BLaER1 (cell line): ENCODE data around the gene TOX3.

ENCODE experiments used
- H3K27ac ChIP-seq: shearing (Covaris generic); formaldehyde crosslinking; 2 replicates; pipeline ENCODE4 v1.8.1; 2022
- H3K27me3 ChIP-seq: shearing (Covaris generic); formaldehyde crosslinking; 2 replicates; pipeline ENCODE4 v1.8.1; 2022
- H3K36me3 ChIP-seq: shearing (Covaris generic); formaldehyde crosslinking; 2 replicates; pipeline ENCODE4 v1.8.1; 2022
- H3K4me1 ChIP-seq: shearing (Covaris generic); formaldehyde crosslinking; 2 replicates; pipeline ENCODE4 v1.8.1; 2022
- H3K4me2 ChIP-seq: shearing (Covaris generic); formaldehyde crosslinking; 2 replicates; pipeline ENCODE4 v1.8.1; 2022
- H3K4me3 ChIP-seq: shearing (Covaris generic); formaldehyde crosslinking; 2 replicates; pipeline ENCODE4 v1.8.1; 2022
- H3K9ac ChIP-seq: shearing (Covaris generic); formaldehyde crosslinking; 2 replicates; pipeline ENCODE4 v1.8.1; 2022
- H3K9me3 ChIP-seq: shearing (Covaris generic); formaldehyde crosslinking; 2 replicates; pipeline ENCODE4 v1.8.1; 2022
- H4K20me1 ChIP-seq: shearing (Covaris generic); formaldehyde crosslinking; 2 replicates; pipeline ENCODE4 v1.8.1; 2022
- Cebpa-rat ChIP-seq: shearing (Covaris generic); IDR thresholded peaks from 2 replicates; pipeline ENCODE4 v1.8.1; 2022

Gene TOX3

GRCh38 chr16:52416888-52417287 is 130.1 kb downstream of the TOX3 start:
- H3K9me3 ChIP-seq = no peaks in the 10 kb centered on the region
- H4K20me1 ChIP-seq = no peaks in the 10 kb centered on the region
- no peak for TF ChIP-seq Cebpa-rat
- H3K4me3 ChIP-seq = no peak overlapping the region
- no peak overlapping the region for H3K9ac ChIP-seq
- no peaks in the 10 kb centered on the region for H3K36me3 ChIP-seq
- no peak overlapping the region for H3K4me2 ChIP-seq
- no peaks in the 10 kb centered on the region for H3K4me1 ChIP-seq
- H3K27ac ChIP-seq = no peak overlapping the region
- H3K27me3 ChIP-seq = no peaks in the 10 kb centered on the region

GRCh38 chr16:52411011-52411410 is 135.9 kb downstream of the TOX3 start:
- no peaks in the 10 kb centered on the region for H3K9me3 ChIP-seq
- no peak for TF ChIP-seq Cebpa-rat
- H3K4me2 ChIP-seq = no peak overlapping the region
- no peaks in the 10 kb centered on the region for H3K4me1 ChIP-seq
- H3K9ac ChIP-seq = no peak overlapping the region
- no peaks in the 10 kb centered on the region for H3K36me3 ChIP-seq
- no peak overlapping the region for H3K4me3 ChIP-seq
- no peaks in the 10 kb centered on the region for H3K27me3 ChIP-seq
- H4K20me1 ChIP-seq = no peaks in the 10 kb centered on the region
- H3K27ac ChIP-seq = no peak overlapping the region

- no peaks in the 10 kb centered on the region for H3K9me3 ChIP-seq
- no peak overlapping the region for H3K4me3 ChIP-seq
- no peaks in the 10 kb centered on the region for H4K20me1 ChIP-seq
- H3K4me1 ChIP-seq = no peaks in the 10 kb centered on the region
- H3K36me3 ChIP-seq = no peaks in the 10 kb centered on the region
- H3K9ac ChIP-seq = no peak overlapping the region
- H3K27ac ChIP-seq = no peak overlapping the region
- TF ChIP-seq Cebpa-rat = no peak
- H3K4me2 ChIP-seq = no peak overlapping the region
- no peaks in the 10 kb centered on the region for H3K27me3 ChIP-seq
Measured at GRCh38 chr16:52408191-52408845, 138.6 kb downstream of the TOX3 start.

GRCh38 chr16:52407778-52408177 is 139.2 kb downstream of the TOX3 start:
- H3K4me2 ChIP-seq = no peak overlapping the region
- H3K4me1 ChIP-seq = no peaks in the 10 kb centered on the region
- no peak for TF ChIP-seq Cebpa-rat
- H3K36me3 ChIP-seq = no peaks in the 10 kb centered on the region
- H3K9me3 ChIP-seq = no peaks in the 10 kb centered on the region
- H3K4me3 ChIP-seq = no peak overlapping the region
- no peaks in the 10 kb centered on the region for H3K27me3 ChIP-seq
- no peak overlapping the region for H3K9ac ChIP-seq
- H4K20me1 ChIP-seq = no peaks in the 10 kb centered on the region
- H3K27ac ChIP-seq = no peak overlapping the region

- no peak overlapping the region for H3K9ac ChIP-seq
- H3K36me3 ChIP-seq = no peaks in the 10 kb centered on the region
- H3K4me2 ChIP-seq = no peak overlapping the region
- H3K27me3 ChIP-seq = no peaks in the 10 kb centered on the region
- TF ChIP-seq Cebpa-rat = no peak
- no peak overlapping the region for H3K27ac ChIP-seq
- no peaks in the 10 kb centered on the region for H3K4me1 ChIP-seq
- no peaks in the 10 kb centered on the region for H3K9me3 ChIP-seq
- no peak overlapping the region for H3K4me3 ChIP-seq
- H4K20me1 ChIP-seq = no peaks in the 10 kb centered on the region
Measured at GRCh38 chr16:52405441-52405840, 141.5 kb downstream of the TOX3 start.

GRCh38 chr16:52404546-52404945 is 142.4 kb downstream of the TOX3 start:
- Histone ChIP-seq H3K36me3 (no peaks in the 10 kb centered on the region), H3K27ac (no peak overlapping the region), H3K4me1 (no peaks in the 10 kb centered on the region), H3K4me2 (no peak overlapping the region), H4K20me1 (no peaks in the 10 kb centered on the region), H3K27me3 (no peaks in the 10 kb centered on the region), H3K4me3 (no peak overlapping the region), H3K9me3 (no peaks in the 10 kb centered on the region), H3K9ac (no peak overlapping the region)
- TF ChIP-seq Cebpa-rat = no peak

GRCh38 chr16:52399116-52399515 is 147.8 kb downstream of the TOX3 start:
- Histone ChIP-seq H3K4me3 (no peak overlapping the region), H3K9me3 (no peaks in the 10 kb centered on the region), H3K27ac (no peak overlapping the region), H3K9ac (no peak overlapping the region), H3K27me3 (no peaks in the 10 kb centered on the region), H4K20me1 (no peaks in the 10 kb centered on the region), H3K4me1 (no peaks in the 10 kb centered on the region), H3K4me2 (no peak overlapping the region), H3K36me3 (no peaks in the 10 kb centered on the region)
- TF ChIP-seq Cebpa-rat = no peak

GRCh38 chr16:52398491-52398960 is 148.4 kb downstream of the TOX3 start:
- H3K4me3 ChIP-seq = no peak overlapping the region
- no peak overlapping the region for H3K27ac ChIP-seq
- H3K4me2 ChIP-seq = no peak overlapping the region
- no peaks in the 10 kb centered on the region for H3K36me3 ChIP-seq
- no peaks in the 10 kb centered on the region for H4K20me1 ChIP-seq
- no peaks in the 10 kb centered on the region for H3K9me3 ChIP-seq
- H3K27me3 ChIP-seq = no peaks in the 10 kb centered on the region
- TF ChIP-seq Cebpa-rat = no peak
- no peaks in the 10 kb centered on the region for H3K4me1 ChIP-seq
- no peak overlapping the region for H3K9ac ChIP-seq

GRCh38 chr16:52398021-52398420 is 148.9 kb downstream of the TOX3 start:
- Histone ChIP-seq H3K27ac (no peak overlapping the region), H3K9ac (no peak overlapping the region), H3K4me2 (no peak overlapping the region), H3K4me3 (no peak overlapping the region), H3K36me3 (no peaks in the 10 kb centered on the region), H4K20me1 (no peaks in the 10 kb centered on the region), H3K9me3 (no peaks in the 10 kb centered on the region), H3K27me3 (no peaks in the 10 kb centered on the region), H3K4me1 (no peaks in the 10 kb centered on the region)
- no peak for TF ChIP-seq Cebpa-rat

- Histone ChIP-seq H3K9ac (no peak overlapping the region), H3K9me3 (no peaks in the 10 kb centered on the region), H3K4me2 (no peak overlapping the region), H3K4me1 (no peaks in the 10 kb centered on the region), H3K27ac (no peak overlapping the region), H3K36me3 (no peaks in the 10 kb centered on the region), H3K4me3 (no peak overlapping the region), H4K20me1 (no peaks in the 10 kb centered on the region), H3K27me3 (no peaks in the 10 kb centered on the region)
- TF ChIP-seq Cebpa-rat = no peak
Measured at GRCh38 chr16:52393448-52393847, 153.5 kb downstream of the TOX3 start.

GRCh38 chr16:52389045-52389444 is 157.9 kb downstream of the TOX3 start:
- Histone ChIP-seq H3K4me2 (no peak overlapping the region), H3K4me3 (no peak overlapping the region), H3K36me3 (no peaks in the 10 kb centered on the region), H3K9me3 (no peaks in the 10 kb centered on the region), H3K27ac (no peak overlapping the region), H3K27me3 (no peaks in the 10 kb centered on the region), H4K20me1 (no peaks in the 10 kb centered on the region), H3K4me1 (no peaks in the 10 kb centered on the region), H3K9ac (no peak overlapping the region)
- no peak for TF ChIP-seq Cebpa-rat
